Endometrial microvascular endothelial cells (primary cell): ENCODE results near the gene OR10G8. TPM values are rescaled to one million over a fixed set of nuclear protein-coding genes. Genes with fewer than 3 reads are reported as not detected.

ENCODE experiments used
- in situ Hi-C: cut with HindIII; loops from 2 replicates; pipeline ENCODE4 v1.10.0; 2017; ENCODE audit warnings: low sequenced_read_pairs, low pct_unique_long_range_greater_than_20kb; ENCODE audit errors: inconsistent ontology term
- total RNA-seq: library from RNA; depleted of rRNA; stranded (reverse); fragments of >200 nt; gene quantifications from one replicate; pipeline ENCODE4 v1.2.3, GENCODE V29; 2015; ENCODE audit errors: inconsistent ontology term

OR10G8 gene
- total RNA-seq, 1 donor from 2014 or later: not detected

DNA sequence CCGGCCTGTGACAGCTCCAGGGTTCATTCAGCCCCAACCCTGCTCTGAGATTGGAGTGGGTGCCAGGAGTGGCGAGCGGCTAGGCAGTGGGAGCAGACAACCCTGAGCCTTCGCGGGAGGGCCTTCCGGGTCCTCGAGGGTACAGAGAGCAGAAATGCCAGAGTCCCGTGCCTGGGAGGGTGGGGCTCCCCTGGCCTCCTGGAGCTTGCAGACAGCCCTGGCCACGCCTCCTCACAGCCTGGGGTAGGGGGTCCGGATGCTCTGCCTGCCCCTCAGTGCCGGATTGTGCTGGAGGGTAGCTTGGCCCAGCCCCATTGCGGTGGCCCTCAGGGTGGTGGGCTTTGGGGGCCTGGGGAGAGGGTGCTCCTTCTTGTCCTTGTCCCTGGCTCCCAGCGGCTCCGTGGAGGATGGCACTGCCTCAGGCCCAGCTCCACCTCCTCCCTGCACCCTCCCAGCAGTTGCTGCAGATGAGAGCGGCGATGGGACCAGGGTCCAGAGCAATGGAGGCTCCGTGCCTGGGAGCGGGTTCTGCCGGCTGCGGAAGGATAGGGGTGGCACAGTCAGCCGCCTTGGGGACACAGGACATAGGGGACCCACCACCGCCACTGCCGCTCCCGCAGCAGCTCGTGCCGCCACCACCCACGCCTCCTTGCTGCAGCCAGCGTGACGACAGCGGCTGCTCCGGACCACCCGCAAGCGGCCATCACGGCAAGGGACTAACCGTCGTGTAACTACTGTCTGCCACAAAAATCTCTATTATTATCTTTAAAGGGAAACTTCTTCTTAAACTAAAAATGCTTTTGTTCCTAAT is 49.4 kb downstream of the OR10G8 start:
- in situ Hi-C loops: no loop called here

GRCh38 chr11:124077266-124077665 is 50.7 kb downstream of the OR10G8 start:
- in situ Hi-C loops: no loop called here

DNA sequence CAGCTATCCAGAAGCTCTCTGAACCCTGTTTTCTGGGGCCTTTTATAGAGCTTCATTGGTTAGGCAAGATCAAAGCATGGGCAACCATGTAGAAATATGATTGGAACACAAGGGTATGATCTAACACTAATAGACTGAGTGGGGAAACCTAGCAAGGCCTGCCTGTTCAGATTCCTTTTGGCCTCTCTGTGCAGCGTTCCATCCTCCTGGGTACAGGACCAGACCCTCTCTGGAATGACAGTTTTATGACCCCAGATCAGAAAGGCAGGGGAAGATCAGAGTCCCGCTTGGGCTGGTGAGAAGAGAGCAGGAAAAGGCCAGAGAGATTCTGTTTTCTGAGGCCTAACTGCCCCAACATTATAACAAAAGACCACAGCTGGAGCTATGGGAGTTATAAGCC is 52.0 kb downstream of the OR10G8 start:
- in situ Hi-C loops: no loop called here

GRCh38 chr11:124079631-124080326 is 53.2 kb downstream of the OR10G8 start:
- in situ Hi-C loops: no loop called here

Other genes with a start within 250 kb of the OR10G8 start
- gene OR6M1, start 220.4 kb upstream of the OR10G8 start, total RNA-seq: not detected
- not detected for gene TMEM225, start 141.1 kb upstream of the OR10G8 start, total RNA-seq
- gene OR8D4, start 124.6 kb upstream of the OR10G8 start, total RNA-seq: not detected
- not detected for gene OR4D5, start 87.2 kb upstream of the OR10G8 start, total RNA-seq
- not detected for gene OR6T1, start 83.0 kb upstream of the OR10G8 start, total RNA-seq
- not detected for gene OR10S1, start 49.0 kb upstream of the OR10G8 start, total RNA-seq
- gene OR10G6, start 31.6 kb upstream of the OR10G8 start, total RNA-seq: not detected
- gene OR10G4, start 13.8 kb upstream of the OR10G8 start, total RNA-seq: not detected
- gene OR10G9, start 3.8 kb upstream of the OR10G8 start, total RNA-seq: not detected
- gene OR10G7, start 14.5 kb downstream of the OR10G8 start, total RNA-seq: not detected
- gene VWA5A, start 88.7 kb downstream of the OR10G8 start, total RNA-seq: 19.7 TPM
- not detected for gene OR10D3, start 156.5 kb downstream of the OR10G8 start, total RNA-seq
- gene OR8G1, start 214.3 kb downstream of the OR10G8 start, total RNA-seq: not detected
- not detected for gene OR8G5, start 229.6 kb downstream of the OR10G8 start, total RNA-seq